ENCODE data around the gene VRK2.
"Not testable (repeated sequence)": the region's sequence is repeated elsewhere in the genome, so short reads cannot be mapped to it uniquely, and the experiment has no call there.

Gene VRK2

GRCh38 chr2:58170334-58170933, 123.8 kb downstream of the VRK2 start:
- DNase-seq = not testable (repeated sequence)

- not testable (repeated sequence) for DNase-seq
Measured at GRCh38 chr2:58171831-58172230, 125.2 kb downstream of the VRK2 start.

DNA sequence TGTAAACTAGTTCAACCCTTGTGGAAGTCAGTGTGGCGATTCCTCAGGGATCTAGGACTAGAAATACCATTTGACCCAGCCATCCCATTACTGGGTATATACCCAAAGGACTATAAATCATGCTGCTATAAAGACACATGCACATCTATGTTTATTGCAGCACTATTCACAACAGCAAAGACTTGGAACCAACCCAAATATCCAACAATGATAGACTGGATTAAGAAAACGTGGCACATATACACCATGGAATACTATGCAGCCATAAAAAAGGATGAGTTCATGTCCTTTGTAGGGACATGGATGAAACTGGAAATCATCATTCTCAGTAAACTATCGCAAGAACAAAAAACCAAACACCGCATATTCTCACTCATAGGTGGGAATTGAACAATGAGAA, 130.6 kb downstream of the VRK2 start:
- not testable (repeated sequence) for DNase-seq

- not testable (repeated sequence) for DNase-seq
Measured at GRCh38 chr2:58180175-58180574, 133.6 kb downstream of the VRK2 start.

- DNase-seq = no peak
Measured at GRCh38 chr2:58180635-58181034, 134.0 kb downstream of the VRK2 start.

GRCh38 chr2:58182527-58182926, 135.9 kb downstream of the VRK2 start:
- no peak for DNase-seq

DNA sequence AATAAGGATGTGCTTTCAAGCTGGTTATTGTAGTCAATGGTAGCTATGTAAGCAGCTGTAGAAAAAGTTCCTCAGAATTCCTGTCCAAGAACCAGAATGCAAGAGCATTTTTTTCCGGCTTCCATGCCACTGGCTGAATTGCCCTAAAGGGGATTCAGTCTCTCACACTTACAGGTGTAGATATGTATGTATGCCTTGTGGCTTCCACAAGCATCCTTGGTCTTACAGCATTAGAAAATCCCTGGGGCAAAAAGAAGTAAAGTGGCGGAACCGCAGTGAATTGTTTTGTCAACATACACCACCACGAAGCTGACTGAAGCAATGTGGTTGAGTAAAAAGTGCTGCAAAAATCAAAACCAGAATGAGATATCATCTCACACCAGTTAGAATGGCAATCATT, 139.9 kb downstream of the VRK2 start:
- no peak for DNase-seq

DNA sequence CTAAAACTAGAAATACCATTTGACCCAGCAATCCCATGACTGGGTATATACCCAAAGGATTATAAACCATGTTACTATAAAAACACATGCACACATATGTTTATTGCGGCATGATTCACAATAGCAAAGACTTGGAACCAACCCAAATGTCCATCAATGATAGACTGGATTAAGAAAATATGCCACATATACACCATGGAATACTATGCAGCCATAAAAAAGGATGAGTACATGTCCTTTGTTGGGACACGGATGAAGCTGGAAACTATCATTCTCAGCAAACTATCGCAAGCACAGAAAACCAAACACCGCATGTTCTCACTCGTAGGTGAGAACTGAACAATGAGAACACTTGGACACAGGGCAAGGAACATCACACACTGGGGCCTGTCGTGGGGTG, 140.4 kb downstream of the VRK2 start:
- not testable (repeated sequence) for DNase-seq

GRCh38 chr2:58194458-58194857, 147.9 kb downstream of the VRK2 start:
- no peak for DNase-seq

GRCh38 chr2:58195662-58196061, 149.1 kb downstream of the VRK2 start:
- DNase-seq = no peak

DNA sequence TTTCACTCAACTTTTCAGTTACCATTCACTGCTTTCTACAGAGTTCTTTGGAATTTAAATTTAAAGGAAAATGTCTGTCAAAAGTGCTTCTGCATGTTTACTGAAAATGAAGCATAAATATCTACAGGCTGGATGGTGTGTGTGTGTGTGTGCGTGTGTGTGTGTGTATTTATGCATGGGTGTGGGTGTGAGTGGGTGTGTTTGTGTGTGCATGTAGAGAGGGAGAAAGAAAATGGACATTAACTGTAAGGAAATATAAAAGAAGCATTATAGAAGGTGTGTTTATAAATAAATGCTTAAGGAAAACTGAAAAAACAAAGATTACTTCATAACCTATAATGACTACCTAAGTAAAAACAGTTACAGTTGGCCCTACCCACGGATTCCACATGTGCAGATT, 151.3 kb downstream of the VRK2 start:
- no peak for DNase-seq

GRCh38 chr2:58202404-58202803, 155.8 kb downstream of the VRK2 start:
- DNase-seq = no peak

- no peak for DNase-seq
Measured at GRCh38 chr2:58203018-58203417, 156.4 kb downstream of the VRK2 start.

DNA sequence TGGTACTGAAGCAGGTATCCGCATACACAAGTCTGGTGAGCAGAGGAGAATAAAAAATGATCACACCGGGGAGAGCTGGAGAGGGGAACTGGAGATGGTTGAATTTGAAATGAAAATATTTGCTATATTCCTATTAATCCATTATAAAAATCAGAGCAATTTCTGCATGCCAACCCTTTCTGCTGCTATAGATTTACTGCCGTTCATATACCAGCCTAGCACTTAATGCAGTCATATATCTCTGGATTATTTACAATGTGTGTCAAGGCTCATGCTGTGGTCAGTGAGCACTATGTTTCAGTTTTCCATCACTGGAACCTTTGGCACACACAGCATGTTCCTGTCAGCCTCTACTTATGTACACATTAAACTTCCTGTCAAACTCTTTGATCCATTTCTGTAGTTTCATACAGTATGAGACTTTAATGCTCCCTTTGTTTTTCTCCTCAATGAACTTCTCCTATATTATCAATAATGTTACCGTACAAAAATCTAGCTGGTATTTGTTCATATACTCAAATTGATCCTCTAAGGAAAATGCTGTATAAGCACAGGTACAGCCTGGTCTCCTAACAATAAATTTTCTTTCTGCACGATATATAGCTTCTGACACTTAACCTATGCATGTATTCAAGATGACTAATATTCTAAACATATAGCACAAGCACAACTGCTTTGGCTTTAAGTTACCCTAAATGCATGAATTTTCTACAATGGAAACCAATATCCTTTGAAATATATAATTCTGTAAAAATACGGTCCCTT, 157.8 kb downstream of the VRK2 start:
- DNase-seq = no peak

GRCh38 chr2:58206785-58207184, 160.2 kb downstream of the VRK2 start:
- no peak for DNase-seq

DNA sequence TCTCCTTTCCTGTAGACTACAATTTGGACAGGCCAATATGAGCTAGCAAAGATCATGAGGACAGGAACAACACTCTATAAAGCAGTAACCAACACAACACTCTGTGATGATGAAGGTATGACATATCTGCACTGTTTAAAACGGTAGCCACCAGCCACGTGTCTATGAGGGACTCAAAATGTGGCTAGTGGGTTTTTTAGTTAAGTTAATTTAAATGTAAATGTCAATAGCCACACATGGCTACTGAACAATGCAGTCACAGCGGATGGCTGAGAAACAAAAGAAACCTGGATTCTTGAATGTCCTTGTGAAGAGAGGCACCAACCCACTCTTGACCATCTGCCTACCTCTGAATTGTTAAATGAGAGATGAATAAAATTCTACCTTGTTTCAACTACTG, 160.6 kb downstream of the VRK2 start:
- DNase-seq = no peak

All from CD4-positive, alpha-beta T cell treated with Interleukin-10 for 1 hour (primary cell).